Lower leg skin (tissue), 4 donors: ENCODE data around the gene OVCH1. TPM values are rescaled to one million over a fixed set of nuclear protein-coding genes. Genes with fewer than 3 reads are reported as not detected.

Experiments used
- DNase-seq, 2 donors: peaks; one replicate each; pipeline ENCODE4 v3.0.0-alpha.2; 2019; ENCODE audit warnings: low spot score in 2 of 2
- H3K4me3 ChIP-seq: fragments of 200-600 bp; sonication (generic); 2 replicates; pipeline ENCODE4 v1.5.1; 2017; ENCODE audit warnings: mild to moderate bottlenecking, low read depth; ENCODE audit not compliant: poor library complexity, severe bottlenecking
- POLR2A ChIP-seq, 2 donors: fragments of 450-650 bp; IDR thresholded peaks; one replicate each; pipeline ENCODE4 v1.6.1; 2016 to 2017; ENCODE audit warnings: antibody characterized with exemption in 2 of 2, mild to moderate bottlenecking in 1 of 2, moderate library complexity in 1 of 2
- WGBS, 2 donors: methylation state at CpG; one replicate each; pipeline ENCODE4 v1.1.5; 2018; 5-methylcytosine and 5-hydroxymethylcytosine counted together
- intact Hi-C: fragments of 100-400 bp; cut with DNase I; formaldehyde crosslinking; loops from one replicate; pipeline ENCODE4 v1.15.0; 2023; ENCODE audit warnings: low total_unique reads
- total RNA-seq, 4 donors: library from RNA; depleted of rRNA; stranded (reverse); fragments of >200 nt; gene quantifications; one replicate each; pipeline ENCODE4 v1.1.0, GENCODE V29; 2016
- TF ChIP-seq, protein P1 (sequence below), 3 donors: fragments of 450-650 bp; IDR thresholded peaks; one replicate each; pipeline ENCODE4 v1.5.1; 2016; ENCODE audit warnings: antibody characterized with exemption in 3 of 3, mild to moderate bottlenecking in 3 of 3, moderate library complexity in 2 of 3

Gene OVCH1
- total RNA-seq, 4 donors from 2014 or later: 0.19 TPM; not detected in 3

DNA sequence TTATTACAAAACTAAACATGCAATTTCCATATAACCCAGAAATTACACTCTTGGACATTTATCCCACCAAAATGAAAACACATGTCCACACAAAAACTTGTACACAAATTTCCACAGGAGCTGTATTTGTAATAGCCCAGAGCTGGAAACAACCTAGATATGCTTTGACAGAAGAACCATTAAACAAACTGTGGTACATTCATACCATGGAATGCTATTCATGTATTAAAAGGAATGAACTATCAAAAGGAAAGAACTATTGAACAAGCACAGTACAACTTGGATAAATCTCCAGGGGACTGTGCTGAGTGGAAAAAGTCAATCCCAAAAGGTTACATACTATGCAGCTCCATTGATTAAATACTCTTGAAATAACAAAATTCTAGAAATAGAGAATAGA is 80.7 kb downstream of the OVCH1 start:
- TF ChIP-seq POLR2A (IDR thresholded peaks at IDR 0.05): no peak
- TF ChIP-seq, protein P1, sequence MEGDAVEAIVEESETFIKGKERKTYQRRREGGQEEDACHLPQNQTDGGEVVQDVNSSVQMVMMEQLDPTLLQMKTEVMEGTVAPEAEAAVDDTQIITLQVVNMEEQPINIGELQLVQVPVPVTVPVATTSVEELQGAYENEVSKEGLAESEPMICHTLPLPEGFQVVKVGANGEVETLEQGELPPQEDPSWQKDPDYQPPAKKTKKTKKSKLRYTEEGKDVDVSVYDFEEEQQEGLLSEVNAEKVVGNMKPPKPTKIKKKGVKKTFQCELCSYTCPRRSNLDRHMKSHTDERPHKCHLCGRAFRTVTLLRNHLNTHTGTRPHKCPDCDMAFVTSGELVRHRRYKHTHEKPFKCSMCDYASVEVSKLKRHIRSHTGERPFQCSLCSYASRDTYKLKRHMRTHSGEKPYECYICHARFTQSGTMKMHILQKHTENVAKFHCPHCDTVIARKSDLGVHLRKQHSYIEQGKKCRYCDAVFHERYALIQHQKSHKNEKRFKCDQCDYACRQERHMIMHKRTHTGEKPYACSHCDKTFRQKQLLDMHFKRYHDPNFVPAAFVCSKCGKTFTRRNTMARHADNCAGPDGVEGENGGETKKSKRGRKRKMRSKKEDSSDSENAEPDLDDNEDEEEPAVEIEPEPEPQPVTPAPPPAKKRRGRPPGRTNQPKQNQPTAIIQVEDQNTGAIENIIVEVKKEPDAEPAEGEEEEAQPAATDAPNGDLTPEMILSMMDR (IDR thresholded peaks at IDR 0.05): no peak
- no peak for DNase-seq
- intact Hi-C loops: no loop called here
- no peak overlapping the region for H3K4me3 ChIP-seq

DNA sequence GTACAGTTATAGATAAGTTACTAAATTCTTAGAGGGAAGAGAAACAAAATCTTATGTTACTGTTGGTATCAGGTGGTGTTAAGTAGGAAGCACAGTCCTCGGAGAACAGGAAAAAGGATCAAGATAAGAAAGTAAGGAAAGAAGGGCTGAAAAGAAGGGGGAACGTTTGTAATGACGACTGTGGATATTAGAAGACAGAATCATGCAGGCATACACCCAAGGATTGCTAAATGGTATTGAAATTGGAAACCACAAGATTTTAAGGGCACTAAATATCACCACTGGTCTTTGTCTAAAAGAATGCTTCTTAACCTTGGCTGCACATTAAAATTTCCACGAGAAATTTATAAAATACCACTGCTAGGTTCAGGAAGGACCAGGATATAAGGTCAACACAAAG is 82.4 kb downstream of the OVCH1 start:
- DNase-seq: no peak
- H3K4me3 ChIP-seq: no peak overlapping the region
- intact Hi-C loops: no loop called here
- TF ChIP-seq, protein P1 (IDR thresholded peaks at IDR 0.05): no peak
- 61% methylated on average over 4 of the region's 4 CpGs for WGBS, 2 donors

DNA sequence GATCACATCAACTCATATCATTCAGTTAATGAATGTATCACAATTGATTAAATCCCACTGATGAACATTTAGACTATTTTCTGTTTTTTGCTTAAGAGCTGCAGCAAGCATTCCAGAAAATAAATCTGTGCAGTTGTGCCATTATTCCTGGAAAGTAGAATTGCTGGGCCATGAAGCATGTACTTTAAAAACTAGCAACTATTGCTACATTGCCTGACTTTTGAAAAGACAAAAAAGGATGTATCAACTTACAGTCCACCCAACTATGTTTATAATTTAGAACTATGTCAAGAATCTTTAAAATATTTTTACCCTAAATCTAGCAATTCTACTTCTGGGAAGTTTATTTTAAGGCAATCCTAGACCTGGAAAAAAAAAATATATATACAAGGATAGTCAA is 83.1 kb downstream of the OVCH1 start:
- no peak for DNase-seq
- H3K4me3 ChIP-seq: no peak overlapping the region
- intact Hi-C loops: no loop called here
- TF ChIP-seq, protein P1 (IDR thresholded peaks at IDR 0.05): no peak
- no peak for TF ChIP-seq POLR2A (IDR thresholded peaks at IDR 0.05)

DNA sequence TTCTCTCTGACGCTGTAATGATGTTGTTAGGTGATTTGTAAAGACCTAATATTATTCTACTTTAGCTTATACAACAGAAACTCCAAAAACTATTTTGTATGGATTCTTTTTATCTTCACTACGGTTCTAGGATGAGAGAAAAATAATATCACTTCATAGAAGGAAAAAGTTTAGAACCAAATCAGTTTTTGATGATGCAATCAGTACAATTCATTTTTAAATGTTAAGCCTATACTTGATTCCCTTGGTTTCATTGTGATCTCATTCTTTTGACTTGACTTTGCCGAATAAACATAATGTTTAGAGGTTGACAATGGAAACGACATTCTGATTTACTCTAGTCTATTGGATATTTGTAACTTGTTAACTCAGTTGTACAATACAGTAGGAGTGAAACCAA is 91.9 kb downstream of the OVCH1 start:
- TF ChIP-seq, protein P1 (IDR thresholded peaks at IDR 0.05): no peak
- no peak for TF ChIP-seq POLR2A (IDR thresholded peaks at IDR 0.05)
- no peak for DNase-seq

DNA sequence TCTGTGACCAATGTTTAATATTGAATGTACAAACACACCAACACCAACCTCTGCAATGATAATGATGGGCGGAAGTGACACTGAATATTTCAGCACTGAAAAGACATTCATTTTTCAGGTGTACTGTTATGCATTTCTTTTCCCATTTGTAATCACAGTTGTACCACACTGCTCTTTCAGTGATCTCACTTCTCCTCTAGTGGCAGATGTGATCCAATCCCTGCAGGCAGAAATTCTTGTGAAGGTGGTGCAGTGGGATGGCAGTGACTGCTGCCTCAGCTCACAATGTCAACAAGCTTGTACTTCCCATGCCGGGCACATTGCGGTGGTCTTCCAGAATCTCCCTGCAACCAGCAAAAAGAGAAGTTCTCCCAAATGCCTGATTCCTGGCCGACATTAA is 93.5 kb downstream of the OVCH1 start:
- intact Hi-C loops: no loop called here
- H3K4me3 ChIP-seq: no peak overlapping the region
- no peak for TF ChIP-seq POLR2A (IDR thresholded peaks at IDR 0.05)
- TF ChIP-seq, protein P1 (IDR thresholded peaks at IDR 0.05): no peak
- DNase-seq: no peak
- WGBS, 2 donors: 66 to 79% methylated on average over 4 of the region's 4 CpGs

More for the DNA sequence above, 91.9 kb downstream of the OVCH1 start:
- intact Hi-C loops: no loop called here
- WGBS, 2 donors: 71 to 73% methylated on average over 4 of the region's 4 CpGs
- no peak overlapping the region for H3K4me3 ChIP-seq

DNA sequence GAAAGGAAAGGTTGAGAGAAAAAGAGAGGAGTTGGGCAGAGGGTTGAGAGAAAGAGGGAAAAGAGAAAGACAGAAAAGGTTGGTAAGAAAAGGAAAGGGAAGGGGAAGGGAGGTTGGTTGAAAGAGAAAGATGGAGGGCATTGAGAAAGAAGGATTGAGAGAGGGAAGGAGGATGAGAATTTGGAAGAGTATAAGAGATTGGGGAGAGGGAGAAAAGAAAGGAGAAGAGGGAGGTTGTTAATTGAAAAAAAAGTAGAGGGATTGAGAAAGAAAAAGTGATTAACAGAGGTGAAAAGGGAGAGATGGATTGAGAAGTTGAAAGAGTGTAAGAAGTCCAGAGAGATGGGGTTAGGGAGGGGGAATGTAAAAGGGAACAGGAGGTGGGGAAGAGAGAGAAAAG is 95.0 kb downstream of the OVCH1 start:
- TF ChIP-seq, protein P1 (IDR thresholded peaks at IDR 0.05): no peak
- DNase-seq: no peak
- intact Hi-C loops: no loop called here

More for the DNA sequence above, 95.0 kb downstream of the OVCH1 start:
- H3K4me3 ChIP-seq: no peak overlapping the region
